SK-N-MC (cell line): ENCODE results near the gene DCLK1.

Source experiments
- DNase-seq: peaks from one replicate; pipeline ENCODE4 v3.0.0-alpha.2; 2011; ENCODE audit warnings: low read depth, low spot score
- H3K27ac ChIP-seq: fragments of 200-600 bp; sonication (generic); 2 replicates; pipeline ENCODE4 v1.5.1; 2016; ENCODE audit warnings: mixed run types
- H3K36me3 ChIP-seq: fragments of 200-600 bp; sonication (generic); 2 replicates; pipeline ENCODE4 v1.6.1; 2017; ENCODE audit warnings: antibody characterized with exemption, low read length, mixed read lengths; ENCODE audit not compliant: insufficient read depth
- H3K4me3 ChIP-seq: fragments of 200-600 bp; sonication (generic); 2 replicates; pipeline ENCODE4 v1.5.1; 2016
- H3K9ac ChIP-seq: fragments of 200-600 bp; sonication (generic); 2 replicates; pipeline ENCODE4 v1.8.0; 2017; ENCODE audit warnings: mixed run types, mixed read lengths; ENCODE audit not compliant: insufficient read length
- H3K9me3 ChIP-seq: fragments of 200-600 bp; sonication (generic); 2 replicates; pipeline ENCODE4 v1.6.1; 2017; ENCODE audit warnings: low read depth, mild to moderate bottlenecking, antibody characterized with exemption, low read length, moderate library complexity, mixed read lengths
- EZH2 ChIP-seq: fragments of 200-600 bp; sonication (generic); IDR thresholded peaks from one replicate; pipeline ENCODE4 v1.6.1; 2017; ENCODE audit warnings: antibody characterized with exemption
- FOXP2 ChIP-seq: optimal IDR thresholded peaks from 2 replicates; pipeline ENCODE3; 2011; ENCODE audit warnings: mild to moderate bottlenecking, moderate library complexity; ENCODE audit not compliant: insufficient read depth; ENCODE audit errors: extremely low read length, control extremely low read depth
- POLR2AphosphoS5 ChIP-seq: IDR thresholded peaks from 2 replicates; pipeline ENCODE4 v1.6.1; 2012; ENCODE audit warnings: mild to moderate bottlenecking, low read depth, low read length, borderline replicate concordance

Gene DCLK1

GRCh38 chr13:35856084-35856483 is 275.1 kb downstream of the DCLK1 start:
- Histone ChIP-seq H3K27ac (no peak overlapping the region), H3K4me3 (no peak overlapping the region), H3K9me3 (no peaks in the 10 kb centered on the region), H3K36me3 (no peaks in the 10 kb centered on the region), H3K9ac (no peak overlapping the region)
- TF ChIP-seq FOXP2: no peak
- TF ChIP-seq POLR2AphosphoS5: no peak
- TF ChIP-seq EZH2: no peak
- no peak for DNase-seq

GRCh38 chr13:35855531-35856019 is 275.6 kb downstream of the DCLK1 start:
- no peak overlapping the region for H3K9ac ChIP-seq
- TF ChIP-seq EZH2 (no peak), POLR2AphosphoS5 (no peak), FOXP2 (no peak)
- H3K27ac ChIP-seq: no peak overlapping the region
- no peak for DNase-seq
- no peaks in the 10 kb centered on the region for H3K9me3 ChIP-seq
- no peak overlapping the region for H3K4me3 ChIP-seq
- no peaks in the 10 kb centered on the region for H3K36me3 ChIP-seq

- Histone ChIP-seq H3K9me3 (no peaks in the 10 kb centered on the region), H3K27ac (no peak overlapping the region), H3K9ac (no peak overlapping the region), H3K36me3 (no peaks in the 10 kb centered on the region), H3K4me3 (no peak overlapping the region)
- TF ChIP-seq POLR2AphosphoS5 (no peak), FOXP2 (no peak), EZH2 (no peak)
- no peak for DNase-seq
These were observed 276.9 kb downstream of the DCLK1 start for GRCh38 chr13:35854286-35854685.

GRCh38 chr13:35851881-35852280 is 279.3 kb downstream of the DCLK1 start:
- no peak for TF ChIP-seq EZH2
- TF ChIP-seq FOXP2: no peak
- no peak for TF ChIP-seq POLR2AphosphoS5
- no peak overlapping the region for H3K27ac ChIP-seq
- H3K9me3 ChIP-seq: no peaks in the 10 kb centered on the region
- H3K36me3 ChIP-seq: no peaks in the 10 kb centered on the region
- H3K9ac ChIP-seq: no peak overlapping the region
- DNase-seq: no peak
- no peak overlapping the region for H3K4me3 ChIP-seq

- no peak for DNase-seq
- Histone ChIP-seq H3K4me3 (no peak overlapping the region), H3K27ac (no peak overlapping the region), H3K36me3 (no peaks in the 10 kb centered on the region), H3K9ac (no peak overlapping the region), H3K9me3 (no peaks in the 10 kb centered on the region)
- TF ChIP-seq EZH2: no peak
- TF ChIP-seq POLR2AphosphoS5: no peak
- no peak for TF ChIP-seq FOXP2
These were observed 279.8 kb downstream of the DCLK1 start for GRCh38 chr13:35851356-35851755.

GRCh38 chr13:35850569-35850968 is 280.6 kb downstream of the DCLK1 start:
- no peak overlapping the region for H3K27ac ChIP-seq
- H3K4me3 ChIP-seq: no peak overlapping the region
- no peak for DNase-seq
- no peak overlapping the region for H3K9ac ChIP-seq
- H3K9me3 ChIP-seq: no peaks in the 10 kb centered on the region
- H3K36me3 ChIP-seq: no peaks in the 10 kb centered on the region
- TF ChIP-seq POLR2AphosphoS5 (no peak), FOXP2 (no peak), EZH2 (no peak)

GRCh38 chr13:35849256-35849644 is 281.9 kb downstream of the DCLK1 start:
- DNase-seq: no peak
- Histone ChIP-seq H3K27ac (no peak overlapping the region), H3K4me3 (no peak overlapping the region), H3K9ac (no peak overlapping the region), H3K9me3 (no peaks in the 10 kb centered on the region), H3K36me3 (no peaks in the 10 kb centered on the region)
- TF ChIP-seq EZH2 (no peak), POLR2AphosphoS5 (no peak), FOXP2 (no peak)

GRCh38 chr13:35848336-35849255 is 282.6 kb downstream of the DCLK1 start:
- DNase-seq: no peak

More at GRCh38 chr13:35848336-35849255, 282.6 kb downstream of the DCLK1 start:
- TF ChIP-seq EZH2 (no peak), FOXP2 (no peak), POLR2AphosphoS5 (no peak)
- H3K27ac ChIP-seq: peak overlapping the region; percentile 77
- no peaks in the 10 kb centered on the region for H3K36me3 ChIP-seq
- H3K4me3 ChIP-seq: peak overlapping the region; percentile 53
- no peaks in the 10 kb centered on the region for H3K9me3 ChIP-seq
- H3K9ac ChIP-seq: no peak overlapping the region
